HEK293 (cell line): Measurements from ENCODE around the gene ESPNL.
"Not testable (repeated sequence)": the region's sequence is repeated elsewhere in the genome, so short reads cannot be mapped to it uniquely, and the experiment has no call there.

Source experiments
- CTCF ChIA-PET: fragments of 350-600 bp; formaldehyde crosslinking; extraction: SDS; loops from one replicate; lab custom pipeline; 2021; ENCODE audit warnings: antibody characterized with exemption; lab: Yijun Ruan, JAX
- POLR2A ChIA-PET: fragments of 300-600 bp; formaldehyde crosslinking; extraction: SDS; loops from one replicate; lab custom pipeline; 2020; ENCODE audit warnings: antibody characterized with exemption, inconsistent platforms; lab: Yijun Ruan, JAX
- H3K27ac ChIP-seq: fragments of 200-500 bp; sonication (Bioruptor generic); 2 replicates; pipeline ENCODE4 v1.5.1; 2014; ENCODE audit warnings: low read depth, low read length, control low read depth, inconsistent platforms; ENCODE audit errors: extremely low read depth
- H3K36me3 ChIP-seq, 2 experiments: fragments of 200-500 bp in 1 of 2; sonication (Bioruptor generic) in 1 of 2; 1 replicate in 1 of 2; 2 replicates in 1 of 2; pipeline ENCODE4 v1.5.1; 2014 to 2017; ENCODE audit warnings: inconsistent platforms in 2 of 2, low read length in 2 of 2; ENCODE audit not compliant: control insufficient read depth in 2 of 2, insufficient read depth in 1 of 2
- H3K4me1 ChIP-seq: fragments of 200-500 bp; sonication (Bioruptor generic); 2 replicates; pipeline ENCODE4 v1.5.1; 2014; ENCODE audit warnings: mild to moderate bottlenecking, low read length, inconsistent platforms; ENCODE audit not compliant: control insufficient read depth, insufficient read depth
- H3K4me3 ChIP-seq: 2 replicates; pipeline ENCODE4 v1.5.1; 2011; ENCODE audit warnings: low read depth, mild to moderate bottlenecking, control low read depth, low read length, moderate library complexity
- H3K9me3 ChIP-seq: fragments of 200-500 bp; sonication (Bioruptor generic); 2 replicates; pipeline ENCODE4 v1.5.1; 2014; ENCODE audit warnings: low read depth, low read length, inconsistent platforms; ENCODE audit not compliant: control insufficient read depth, insufficient read depth
- BCL11B ChIP-seq: fragments of 450-650 bp; formaldehyde crosslinking; IDR thresholded peaks from 2 replicates; pipeline ENCODE4 v1.5.1; 2016; ENCODE audit warnings: low read depth, missing biosample characterization, missing genetic modification characterization
- EGR2 ChIP-seq: fragments of 450-650 bp; formaldehyde crosslinking; IDR thresholded peaks from 2 replicates; pipeline ENCODE4 v1.5.1; 2016; ENCODE audit warnings: low read depth, missing biosample characterization, missing genetic modification characterization
- GFI1B ChIP-seq: fragments of 450-650 bp; formaldehyde crosslinking; IDR thresholded peaks from 2 replicates; pipeline ENCODE4 v1.5.1; 2016; ENCODE audit warnings: missing biosample characterization, missing genetic modification characterization
- REST ChIP-seq: fragments of 450-650 bp; formaldehyde crosslinking; IDR thresholded peaks from 2 replicates; pipeline ENCODE4 v1.5.1; 2016; ENCODE audit warnings: missing biosample characterization, missing genetic modification characterization
- ZIC2 ChIP-seq: fragments of 450-650 bp; formaldehyde crosslinking; IDR thresholded peaks from 2 replicates; pipeline ENCODE4 v1.5.1; 2016; ENCODE audit warnings: missing biosample characterization, missing genetic modification characterization
- ZNF132 ChIP-seq: fragments of 450-650 bp; formaldehyde crosslinking; IDR thresholded peaks from 2 replicates; pipeline ENCODE4 v1.5.1; 2017; ENCODE audit warnings: missing biosample characterization, missing genetic modification characterization, borderline replicate concordance
- ZNF140 ChIP-seq: fragments of 450-650 bp; formaldehyde crosslinking; IDR thresholded peaks from 2 replicates; pipeline ENCODE4 v1.5.1; 2016; ENCODE audit warnings: missing biosample characterization, missing genetic modification characterization
- ZNF335 ChIP-seq: fragments of 450-650 bp; formaldehyde crosslinking; conservative IDR thresholded peaks from 2 replicates; pipeline ENCODE4 v1.5.1; 2016; ENCODE audit warnings: missing biosample characterization, missing genetic modification characterization
- ZNF341 ChIP-seq: fragments of 450-650 bp; formaldehyde crosslinking; IDR thresholded peaks from 2 replicates; pipeline ENCODE4; 2016; ENCODE audit warnings: low read depth, missing biosample characterization, missing genetic modification characterization
- ZNF596 ChIP-seq: fragments of 450-650 bp; IDR thresholded peaks from 2 replicates; pipeline ENCODE4 v1.5.0; 2018; ENCODE audit warnings: missing biosample characterization, mild to moderate bottlenecking, missing genetic modification characterization, moderate library complexity
- ZNF658 ChIP-seq: fragments of 450-650 bp; formaldehyde crosslinking; IDR thresholded peaks from 2 replicates; pipeline ENCODE4; 2016; ENCODE audit warnings: missing biosample characterization, missing genetic modification characterization

Gene ESPNL

GRCh38 chr2:238113611-238114010 lies 13.5 kb downstream of the ESPNL start:
- Histone ChIP-seq H3K9me3 (no peaks in the 10 kb centered on the region), H3K4me3 (no peak overlapping the region), H3K36me3 (no peaks in the 10 kb centered on the region), H3K4me1 (no peaks in the 10 kb centered on the region), H3K27ac (no peak overlapping the region)
- ChIA-PET POLR2A (no interaction called here), CTCF (no interaction called here)
- no peak for TF ChIP-seq BCL11B (tag by site-specific recombination)
- no peak for TF ChIP-seq REST (tag by site-specific recombination)
- TF ChIP-seq ZNF658 (tag by site-specific recombination), result no peak
- TF ChIP-seq ZNF335 (tag by site-specific recombination), result no peak

GRCh38 chr2:238114331-238114841 lies 14.2 kb downstream of the ESPNL start:
- Histone ChIP-seq H3K27ac (no peak overlapping the region), H3K4me3 (no peak overlapping the region), H3K9me3 (no peaks in the 10 kb centered on the region), H3K36me3 (no peaks in the 10 kb centered on the region), H3K4me1 (no peaks in the 10 kb centered on the region)
- CTCF ChIA-PET, result interaction anchor here (0.5 to 0.7 kb wide), 2 partner anchors 13 to 302 kb away, joined by 4 to 5 read pairs; no protein-coding TSS in a partner anchor
- POLR2A ChIA-PET, result no interaction called here
- TF ChIP-seq EGR2 (tag by site-specific recombination), result 0 out of 2 replicates have a peak, but pooled peaks have one; percentile 7
- TF ChIP-seq ZIC2, result no peak

GRCh38 chr2:238114851-238115660 lies 14.9 kb downstream of the ESPNL start:
- CTCF ChIA-PET, result interaction anchor here (0.5 to 0.7 kb wide), 2 partner anchors 14 to 303 kb away, joined by 4 to 5 read pairs; no protein-coding TSS in a partner anchor
- H3K4me1 ChIP-seq, result no peaks in the 10 kb centered on the region
- H3K36me3 ChIP-seq, result no peaks in the 10 kb centered on the region
- H3K9me3 ChIP-seq, result no peaks in the 10 kb centered on the region
- H3K27ac ChIP-seq, result no peak overlapping the region
- TF ChIP-seq ZNF596 (tag by site-specific recombination), result no peak
- TF ChIP-seq ZNF341 (tag by site-specific recombination), result no peak
- TF ChIP-seq GFI1B, result no peak
- no peak for TF ChIP-seq ZNF140
- no peak for TF ChIP-seq ZNF132
- TF ChIP-seq, all 188 proteins: peak for 0
- H3K4me3 ChIP-seq, result no peak overlapping the region
- POLR2A ChIA-PET, result no interaction called here

- H3K36me3 ChIP-seq, CTCF ChIA-PET, H3K4me1 ChIP-seq, H3K27ac ChIP-seq, POLR2A ChIA-PET, H3K4me3 ChIP-seq, H3K9me3 ChIP-seq: not testable (repeated sequence)
Measured at GRCh38 chr2:238115709-238116108, 15.6 kb downstream of the ESPNL start.
